ENCODE results near the gene PARP1.
A peak's percentile ranks its signal among the peaks of the same experiment; 100 is the strongest.

PARP1 gene

GRCh38 chr1:226403201-226404034 is 4.5 kb downstream of the PARP1 start:
- peak; percentile 25 for TF ChIP-seq CTCF (IDR thresholded peaks at IDR 0.05; ENCODE audit: insufficient read depth, low read depth, low read length, missing control alignments)
- peak overlapping the region; percentile 94 for H3K4me3 ChIP-seq (ENCODE audit: low read depth, low read length)
- DNase-seq (ENCODE audit: low read depth) = peak; percentile 57

GRCh38 chr1:226402739-226403165 is 5.1 kb downstream of the PARP1 start:
- DNase-seq (ENCODE audit: low read depth) = no peak
- H3K4me3 ChIP-seq (ENCODE audit: low read depth, low read length) = no peak overlapping the region
- no peak for TF ChIP-seq CTCF (IDR thresholded peaks at IDR 0.05; ENCODE audit: insufficient read depth, low read depth, low read length, missing control alignments)

- no peak for TF ChIP-seq CTCF (IDR thresholded peaks at IDR 0.05; ENCODE audit: insufficient read depth, low read depth, low read length, missing control alignments)
- no peak overlapping the region for H3K4me3 ChIP-seq (ENCODE audit: low read depth, low read length)
- no peak for DNase-seq (ENCODE audit: low read depth)
These were observed 6.3 kb downstream of the PARP1 start for GRCh38 chr1:226401355-226402303.

GRCh38 chr1:226400519-226401354 is 7.2 kb downstream of the PARP1 start:
- TF ChIP-seq CTCF (IDR thresholded peaks at IDR 0.05; ENCODE audit: insufficient read depth, low read depth, low read length, missing control alignments) = no peak
- no peak for DNase-seq (ENCODE audit: low read depth)
- H3K4me3 ChIP-seq (ENCODE audit: low read depth, low read length) = no peak overlapping the region

- no peak for TF ChIP-seq CTCF (IDR thresholded peaks at IDR 0.05; ENCODE audit: insufficient read depth, low read depth, low read length, missing control alignments)
These were observed 9.8 kb downstream of the PARP1 start for GRCh38 chr1:226397955-226398636.

More at GRCh38 chr1:226397955-226398636, 9.8 kb downstream of the PARP1 start:
- no peak for DNase-seq (ENCODE audit: low read depth)
- H3K4me3 ChIP-seq (ENCODE audit: low read depth, low read length) = no peak overlapping the region

Data from GM12865 (cell line).